ENCODE results near the gene NOC3L. TPM values are rescaled to one million over a fixed set of nuclear protein-coding genes. Genes with fewer than 3 reads are reported as not detected.

The NOC3L gene
- total and polyA plus RNA-seq, 2 experiments from 2014 or later, result 23.4 to 29.9 TPM

- H3K9ac ChIP-seq, result no peak overlapping the region
- H3K36me3 ChIP-seq (ENCODE audit: low read depth), result no peaks in the 10 kb centered on the region
- H3K4me1 ChIP-seq (ENCODE audit: insufficient read depth), result peaks cover 23% of the 10 kb centered on the region
- peak overlapping the region; percentile 43; the same call in 1 of the 2 replicates for H2AFZ ChIP-seq
- H4K20me1 ChIP-seq (ENCODE audit: insufficient read depth), result no peaks in the 10 kb centered on the region
- H3K9me2 ChIP-seq (ENCODE audit: insufficient read depth), result no peaks in the 10 kb centered on the region
- H3F3A ChIP-seq (ENCODE audit: insufficient read depth), result peaks cover 18% of the 10 kb centered on the region
- H3K4me3 ChIP-seq, result no peak overlapping the region
- TF ChIP-seq EZH2phosphoT487 (IDR thresholded peaks at IDR 0.05; ENCODE audit: insufficient read depth, low read depth), result no peak
- TF ChIP-seq EZH2 (IDR thresholded peaks at IDR 0.05; ENCODE audit: insufficient read depth, poor library complexity, severe bottlenecking), result no peak
- no peaks in the 10 kb centered on the region for H3K27me3 ChIP-seq (replicated peaks; ENCODE audit: insufficient read depth)
- DNase-seq, result peak; percentile 80
- H3K27ac ChIP-seq, result peak overlapping the region; percentile 2; the same call in 1 of the 2 replicates
- in situ Hi-C loops (cut with MboI), result no loop called here
- WGBS, 2 experiments (ENCODE audit: low coverage in 1 of 2, low lambda C conversion rate in 2 of 2, missing lambda C conversion rate in 2 of 2), result 46 to 49% methylated on average over 2 of the region's 2 CpGs
- no peaks in the 10 kb centered on the region for H3K9me3 ChIP-seq (ENCODE audit: low read depth)
- H3K4me2 ChIP-seq (ENCODE audit: unreplicated experiment), result peak overlapping the region; percentile 35
- no peaks in the 10 kb centered on the region for H3K79me2 ChIP-seq (ENCODE audit: insufficient read depth)
These were observed 70.2 kb downstream of the NOC3L start for GRCh38 chr10:94292434-94293090.

- in situ Hi-C loops (cut with MboI), result no loop called here
- Histone ChIP-seq H3K9me3 (ENCODE audit: low read depth) (no peaks in the 10 kb centered on the region), H3K36me3 (ENCODE audit: low read depth) (no peaks in the 10 kb centered on the region; the same call in 1 of the 2 replicates), H4K20me1 (ENCODE audit: insufficient read depth) (no peaks in the 10 kb centered on the region), H3K4me2 (ENCODE audit: unreplicated experiment) (no peak overlapping the region), H3K4me3 (no peak overlapping the region), H3K9me2 (ENCODE audit: insufficient read depth) (no peaks in the 10 kb centered on the region), H3K27ac (no peak overlapping the region), H3K27me3 (replicated peaks; ENCODE audit: insufficient read depth) (no peaks in the 10 kb centered on the region), H3K79me2 (ENCODE audit: insufficient read depth) (no peaks in the 10 kb centered on the region), H2AFZ (no peak overlapping the region), H3K9ac (no peak overlapping the region), H3K4me1 (ENCODE audit: insufficient read depth) (peaks cover 22% of the 10 kb centered on the region), H3F3A (ENCODE audit: insufficient read depth) (peaks cover 18% of the 10 kb centered on the region)
- 91 to 94% methylated on average over 2 of the region's 2 CpGs for WGBS, 2 experiments (ENCODE audit: low coverage in 1 of 2, low lambda C conversion rate in 2 of 2, missing lambda C conversion rate in 2 of 2)
- TF ChIP-seq EZH2 (IDR thresholded peaks at IDR 0.05; ENCODE audit: insufficient read depth, poor library complexity, severe bottlenecking) (no peak), EZH2phosphoT487 (IDR thresholded peaks at IDR 0.05; ENCODE audit: insufficient read depth, low read depth) (no peak)
- no peak for DNase-seq
These were observed 74.2 kb downstream of the NOC3L start for GRCh38 chr10:94288361-94289101.

- Histone ChIP-seq H2AFZ (no peak overlapping the region), H3K36me3 (ENCODE audit: low read depth) (no peaks in the 10 kb centered on the region; the same call in 1 of the 2 replicates), H3K9ac (no peak overlapping the region), H4K20me1 (ENCODE audit: insufficient read depth) (no peaks in the 10 kb centered on the region), H3K9me2 (ENCODE audit: insufficient read depth) (no peaks in the 10 kb centered on the region), H3K9me3 (ENCODE audit: low read depth) (no peaks in the 10 kb centered on the region), H3K4me2 (ENCODE audit: unreplicated experiment) (no peak overlapping the region), H3K4me1 (ENCODE audit: insufficient read depth) (peaks cover 11% of the 10 kb centered on the region), H3K27ac (no peak overlapping the region), H3K27me3 (replicated peaks; ENCODE audit: insufficient read depth) (no peaks in the 10 kb centered on the region), H3F3A (ENCODE audit: insufficient read depth) (peaks cover 7% of the 10 kb centered on the region), H3K4me3 (no peak overlapping the region), H3K79me2 (ENCODE audit: insufficient read depth) (no peaks in the 10 kb centered on the region)
- in situ Hi-C loops (cut with MboI), result no loop called here
- peak; percentile 12 for DNase-seq
- TF ChIP-seq EZH2 (IDR thresholded peaks at IDR 0.05; ENCODE audit: insufficient read depth, poor library complexity, severe bottlenecking), result no peak
- TF ChIP-seq EZH2phosphoT487 (IDR thresholded peaks at IDR 0.05; ENCODE audit: insufficient read depth, low read depth), result no peak
- 97 to 98% methylated on average over 3 of the region's 3 CpGs for WGBS, 2 experiments (ENCODE audit: low coverage in 1 of 2, low lambda C conversion rate in 2 of 2, missing lambda C conversion rate in 2 of 2)
These were observed 75.4 kb downstream of the NOC3L start for GRCh38 chr10:94287336-94287735.

GRCh38 chr10:94286901-94287300 lies 75.8 kb downstream of the NOC3L start:
- WGBS, 2 experiments (ENCODE audit: low coverage in 1 of 2, low lambda C conversion rate in 2 of 2, missing lambda C conversion rate in 2 of 2), result 82% methylated on average over 4 of the region's 4 CpGs
- H3F3A ChIP-seq (ENCODE audit: insufficient read depth), result peaks cover 2% of the 10 kb centered on the region; the same call in 1 of the 2 replicates
- no peaks in the 10 kb centered on the region for H3K9me3 ChIP-seq (ENCODE audit: low read depth)
- no peak for TF ChIP-seq EZH2phosphoT487 (IDR thresholded peaks at IDR 0.05; ENCODE audit: insufficient read depth, low read depth)
- no peak for TF ChIP-seq EZH2 (IDR thresholded peaks at IDR 0.05; ENCODE audit: insufficient read depth, poor library complexity, severe bottlenecking)
- in situ Hi-C loops (cut with MboI), result no loop called here
- DNase-seq, result no peak
- no peaks in the 10 kb centered on the region for H4K20me1 ChIP-seq (ENCODE audit: insufficient read depth)
- no peaks in the 10 kb centered on the region for H3K79me2 ChIP-seq (ENCODE audit: insufficient read depth)
- no peak overlapping the region for H3K9ac ChIP-seq
- H3K4me2 ChIP-seq (ENCODE audit: unreplicated experiment), result no peak overlapping the region
- peaks cover 8% of the 10 kb centered on the region; the same call in 1 of the 2 replicates for H3K4me1 ChIP-seq (ENCODE audit: insufficient read depth)
- no peaks in the 10 kb centered on the region; the same call in 1 of the 2 replicates for H3K36me3 ChIP-seq (ENCODE audit: low read depth)
- H3K4me3 ChIP-seq, result no peak overlapping the region
- H3K27me3 ChIP-seq (replicated peaks; ENCODE audit: insufficient read depth), result no peaks in the 10 kb centered on the region
- H3K27ac ChIP-seq, result no peak overlapping the region
- no peak overlapping the region for H2AFZ ChIP-seq
- no peaks in the 10 kb centered on the region for H3K9me2 ChIP-seq (ENCODE audit: insufficient read depth)
